Astrocyte (in vitro differentiated cells and primary cell): ENCODE results near the gene SHROOM3.
"Not testable (repeated sequence)": the region's sequence is repeated elsewhere in the genome, so short reads cannot be mapped to it uniquely, and the experiment has no call there.

Source experiments
- EZH2 ChIP-seq: IDR thresholded peaks from 2 replicates; pipeline ENCODE4 v1.6.1; 2012; ENCODE audit warnings: mild to moderate bottlenecking, low read length, inconsistent platforms; ENCODE audit not compliant: insufficient read depth
- TF ChIP-seq, protein P1 (sequence below): IDR thresholded peaks from 2 replicates; pipeline ENCODE4 v1.5.1; 2011; ENCODE audit warnings: low read depth, mild to moderate bottlenecking, inconsistent platforms, low read length, moderate library complexity; ENCODE audit not compliant: insufficient read depth

- TF ChIP-seq, protein P1, sequence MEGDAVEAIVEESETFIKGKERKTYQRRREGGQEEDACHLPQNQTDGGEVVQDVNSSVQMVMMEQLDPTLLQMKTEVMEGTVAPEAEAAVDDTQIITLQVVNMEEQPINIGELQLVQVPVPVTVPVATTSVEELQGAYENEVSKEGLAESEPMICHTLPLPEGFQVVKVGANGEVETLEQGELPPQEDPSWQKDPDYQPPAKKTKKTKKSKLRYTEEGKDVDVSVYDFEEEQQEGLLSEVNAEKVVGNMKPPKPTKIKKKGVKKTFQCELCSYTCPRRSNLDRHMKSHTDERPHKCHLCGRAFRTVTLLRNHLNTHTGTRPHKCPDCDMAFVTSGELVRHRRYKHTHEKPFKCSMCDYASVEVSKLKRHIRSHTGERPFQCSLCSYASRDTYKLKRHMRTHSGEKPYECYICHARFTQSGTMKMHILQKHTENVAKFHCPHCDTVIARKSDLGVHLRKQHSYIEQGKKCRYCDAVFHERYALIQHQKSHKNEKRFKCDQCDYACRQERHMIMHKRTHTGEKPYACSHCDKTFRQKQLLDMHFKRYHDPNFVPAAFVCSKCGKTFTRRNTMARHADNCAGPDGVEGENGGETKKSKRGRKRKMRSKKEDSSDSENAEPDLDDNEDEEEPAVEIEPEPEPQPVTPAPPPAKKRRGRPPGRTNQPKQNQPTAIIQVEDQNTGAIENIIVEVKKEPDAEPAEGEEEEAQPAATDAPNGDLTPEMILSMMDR, result not testable (repeated sequence)
- not testable (repeated sequence) for TF ChIP-seq EZH2
Observed at GRCh38 chr4:76722146-76722545, 287.1 kb downstream of the SHROOM3 start.
